GM10847 (cell line): ENCODE data around the gene MGAM2.

Source experiments
- POLR2A ChIP-seq: IDR thresholded peaks from 2 replicates; pipeline ENCODE4 v1.6.1; 2011; ENCODE audit not compliant: insufficient read length; ENCODE audit errors: extremely low read depth

Gene MGAM2

DNA sequence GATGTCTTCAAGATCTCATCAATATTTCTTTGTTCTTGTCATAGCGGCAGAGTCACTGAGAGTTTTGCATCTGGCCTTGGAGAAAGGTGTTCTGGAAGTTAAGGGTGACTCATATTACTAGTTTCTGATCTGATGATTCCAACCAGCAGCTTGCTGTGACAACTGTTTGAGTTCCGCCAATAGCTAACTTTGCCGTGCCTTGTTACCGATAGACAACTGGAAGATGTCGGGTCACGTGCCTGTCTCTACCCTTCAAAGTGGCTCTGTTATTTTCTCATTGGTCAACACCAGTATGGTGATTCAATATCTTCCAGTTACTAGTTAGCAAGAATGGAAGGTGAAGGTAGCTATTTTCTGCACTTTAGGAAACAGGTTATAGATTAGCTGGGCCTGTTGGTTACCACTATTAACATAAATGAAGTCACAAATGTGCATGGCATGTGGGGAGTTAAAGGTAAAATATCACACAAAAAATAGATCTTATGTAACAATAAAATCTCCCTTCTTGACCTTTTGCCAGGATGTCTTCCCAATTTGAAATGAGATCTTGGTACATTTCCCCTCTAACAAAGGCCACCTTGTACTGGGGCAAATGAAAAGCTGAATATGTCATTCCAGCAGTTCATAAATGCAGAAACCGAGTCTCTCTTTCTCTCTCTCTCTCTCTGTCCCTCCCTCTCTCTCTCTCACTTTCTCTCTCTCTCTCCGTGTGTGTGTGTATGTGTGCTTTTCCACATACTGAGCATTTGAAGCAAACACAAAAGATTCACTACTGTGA is 2.6 kb upstream of the MGAM2 start:
- no peak for TF ChIP-seq POLR2A

DNA sequence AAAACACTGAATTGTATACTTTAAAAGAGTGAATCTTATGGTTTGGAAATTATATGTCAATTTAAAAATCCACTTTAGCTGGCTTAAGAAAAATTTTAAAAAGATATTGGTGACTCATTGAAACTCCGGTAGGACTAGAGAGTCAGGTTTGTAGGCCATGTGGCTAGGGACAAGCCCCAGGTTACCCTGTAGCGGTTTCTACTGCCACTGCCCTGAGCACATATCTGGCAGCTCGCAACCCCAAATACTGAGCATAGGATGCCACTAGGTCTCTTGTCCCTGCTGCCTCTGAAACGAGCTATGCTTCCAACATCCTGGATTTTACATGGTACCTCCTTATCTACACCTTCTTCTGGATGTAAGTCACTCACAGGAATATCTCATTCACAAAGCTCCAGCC is 1.4 kb upstream of the MGAM2 start:
- TF ChIP-seq POLR2A = no peak

DNA sequence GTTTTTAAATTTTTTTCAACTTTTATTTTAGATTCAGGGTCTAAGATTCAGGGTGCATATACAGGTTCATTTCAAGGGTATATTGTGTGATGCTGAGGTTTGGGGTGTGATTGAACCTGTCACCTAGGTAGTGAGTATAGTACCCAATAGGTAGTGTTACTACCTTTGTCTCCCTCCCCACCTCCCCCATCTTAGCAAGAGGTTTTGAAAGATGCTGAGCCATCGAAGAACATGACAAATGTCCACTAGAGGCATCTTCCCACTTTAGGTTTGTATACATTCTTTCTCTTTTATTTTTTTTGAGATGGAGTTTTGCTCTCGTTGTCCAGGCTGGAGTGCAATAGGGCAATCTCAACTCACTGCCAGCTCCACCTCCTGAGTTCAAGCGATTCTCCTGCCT is 880 bp upstream of the MGAM2 start:
- TF ChIP-seq POLR2A = no peak

DNA sequence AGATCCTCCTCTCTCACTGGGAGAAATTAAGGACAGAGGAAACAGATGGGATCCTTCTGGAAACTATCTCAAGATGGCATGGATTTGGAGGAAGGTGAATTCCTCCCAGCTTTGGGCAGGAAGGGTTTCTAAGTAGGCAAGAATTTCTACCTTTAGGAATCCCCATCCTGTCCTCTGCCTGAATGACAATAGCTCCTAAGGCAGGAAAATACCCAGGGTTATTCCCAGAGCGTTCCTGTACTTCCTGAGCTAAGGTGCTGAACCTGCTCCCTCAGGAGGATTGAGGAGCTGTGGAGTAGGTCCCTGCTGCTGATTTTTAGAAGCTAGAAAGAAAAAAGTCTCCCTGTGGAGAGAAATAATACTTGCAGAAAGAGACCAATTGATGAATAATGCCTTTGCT is 568 bp downstream of the MGAM2 start:
- no peak for TF ChIP-seq POLR2A

DNA sequence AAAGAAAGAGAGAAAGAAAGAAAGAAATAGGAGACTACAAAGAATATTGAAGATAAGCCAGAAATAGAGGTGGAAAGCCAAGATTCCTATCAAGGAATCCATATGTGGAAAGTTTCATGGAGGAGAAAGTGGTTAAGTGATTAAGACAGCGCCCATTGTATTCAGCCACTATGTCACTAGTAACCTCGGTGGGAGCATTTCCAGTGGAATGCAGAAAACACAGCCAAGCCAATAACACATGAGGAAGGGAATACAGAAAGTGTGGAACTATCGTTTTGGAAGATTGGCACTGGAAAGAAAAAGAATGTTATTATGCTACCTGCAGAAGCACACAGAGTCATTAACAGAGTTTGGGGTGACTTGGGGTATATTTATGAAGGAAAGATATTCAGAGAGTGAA is 2.7 kb downstream of the MGAM2 start:
- no peak for TF ChIP-seq POLR2A

DNA sequence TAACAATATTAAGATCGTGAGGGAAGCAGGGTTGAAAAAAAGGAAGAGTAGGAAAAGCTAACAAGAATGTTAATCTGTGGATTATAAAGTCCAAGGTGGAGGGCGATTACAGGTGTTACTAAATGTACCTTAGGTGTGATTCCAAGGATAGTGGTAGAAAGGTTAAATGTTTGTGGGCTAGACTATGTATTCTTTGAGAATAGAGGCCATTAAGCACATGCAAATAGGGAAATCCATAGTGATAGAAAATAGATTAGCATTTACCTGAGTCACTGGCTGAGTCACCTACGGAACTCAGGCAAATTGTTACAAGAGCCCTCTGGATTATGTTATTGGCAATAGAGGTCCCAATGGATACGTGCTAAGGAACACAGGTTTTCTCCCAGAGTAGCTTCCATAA is 9.0 kb downstream of the MGAM2 start:
- no peak for TF ChIP-seq POLR2A

DNA sequence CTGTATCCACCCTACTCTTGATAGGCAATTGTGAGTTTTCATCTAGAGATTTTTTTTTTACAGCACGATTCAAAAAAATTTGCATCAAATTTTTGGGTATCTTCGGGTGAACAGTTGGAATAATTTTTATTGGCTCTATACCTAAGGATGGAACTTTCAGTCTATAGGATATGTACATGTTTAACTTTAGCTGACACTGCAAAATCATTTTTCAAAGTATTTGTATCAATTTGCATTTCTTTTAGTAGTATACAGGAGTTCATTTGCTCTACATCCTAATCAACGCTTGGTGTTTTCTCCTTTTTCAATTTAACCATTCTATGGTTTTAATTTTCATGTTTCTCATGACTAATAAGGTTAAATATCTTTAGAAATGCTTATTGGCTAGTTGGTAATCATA is 11.7 kb downstream of the MGAM2 start:
- TF ChIP-seq POLR2A = no peak

DNA sequence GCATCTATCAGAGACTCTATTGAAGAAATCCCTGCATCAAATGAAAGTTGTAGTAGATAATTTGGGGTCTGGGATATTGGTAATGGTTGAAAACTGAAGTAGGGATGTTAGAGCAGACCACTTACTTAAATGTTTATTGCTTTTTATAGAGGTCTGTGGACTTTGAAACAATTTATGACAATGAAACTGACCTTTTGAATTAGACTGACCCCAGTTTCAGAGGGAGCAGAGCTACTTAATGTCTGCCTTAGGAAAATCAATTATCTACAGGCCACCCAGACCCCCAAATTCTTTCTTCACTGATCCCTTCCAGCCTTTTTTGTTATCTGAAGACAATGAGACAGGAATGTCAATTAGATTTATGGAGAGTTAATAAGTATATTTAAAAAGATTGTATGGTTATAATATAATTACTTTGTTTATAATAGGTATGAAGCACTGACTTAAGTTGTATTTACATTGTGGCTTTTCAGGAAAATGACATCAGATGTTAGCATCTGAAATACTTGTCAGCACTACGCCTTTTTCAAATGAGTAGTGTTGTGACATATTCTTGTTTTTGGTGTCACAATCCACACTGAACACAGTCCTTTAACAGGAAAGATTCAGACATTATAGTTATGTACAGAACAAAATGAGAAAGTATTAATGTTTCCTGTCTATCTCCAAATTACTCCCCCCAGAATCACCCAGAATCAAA is 13.9 kb downstream of the MGAM2 start:
- TF ChIP-seq POLR2A = no peak

DNA sequence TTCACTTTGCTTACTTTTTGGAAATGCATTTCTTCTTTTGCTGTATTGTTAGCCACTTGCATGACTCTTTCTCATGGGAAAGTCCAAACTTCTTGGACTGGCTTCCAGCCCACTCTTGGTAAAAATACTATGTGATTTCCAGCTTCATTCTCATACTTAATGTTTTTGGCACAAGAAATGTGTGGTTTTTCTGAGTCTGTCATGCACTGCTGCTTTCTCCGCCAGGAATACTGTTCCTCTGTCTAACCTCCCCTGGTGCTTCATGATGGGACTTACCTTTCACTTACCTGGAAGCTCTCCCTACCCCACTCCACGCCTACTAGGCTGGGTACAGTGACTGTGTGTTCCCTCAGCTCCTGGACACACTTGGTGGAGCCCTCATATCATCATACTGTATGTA is 18.7 kb downstream of the MGAM2 start:
- TF ChIP-seq POLR2A = no peak

DNA sequence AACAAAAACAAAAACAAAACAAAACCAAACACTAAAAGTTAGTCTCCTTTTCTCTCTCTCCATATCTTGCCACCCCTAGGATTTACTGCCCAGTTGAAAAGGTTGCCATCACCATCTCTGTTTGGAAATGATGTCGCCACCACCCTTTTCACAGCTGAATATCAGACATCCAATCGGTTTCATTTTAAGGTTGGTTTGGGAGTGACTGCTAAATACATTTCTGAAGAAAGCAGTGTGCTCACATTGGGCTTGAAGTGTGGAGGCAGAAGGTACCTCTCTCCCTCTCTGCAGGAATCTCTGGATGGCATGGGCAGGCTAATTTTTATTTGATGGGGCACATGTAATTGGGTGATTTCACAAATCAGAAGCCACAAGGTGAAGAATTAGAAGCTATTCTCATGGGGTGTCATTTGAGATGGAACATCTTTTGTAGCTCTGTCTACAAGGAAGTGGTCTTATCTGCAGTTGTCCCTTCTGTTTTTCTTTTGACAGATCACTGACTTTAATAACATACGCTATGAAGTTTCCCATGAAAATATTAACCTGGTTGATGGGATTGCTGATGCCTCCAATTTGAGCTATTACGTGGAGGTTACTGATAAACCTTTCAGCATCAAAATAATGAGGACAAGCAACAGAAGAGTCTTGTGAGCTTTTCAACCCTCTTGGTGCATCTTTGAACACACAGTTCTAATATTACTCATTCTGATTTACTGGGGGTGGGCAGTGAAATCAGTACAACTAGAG is 20.1 kb downstream of the MGAM2 start:
- TF ChIP-seq POLR2A = no peak

DNA sequence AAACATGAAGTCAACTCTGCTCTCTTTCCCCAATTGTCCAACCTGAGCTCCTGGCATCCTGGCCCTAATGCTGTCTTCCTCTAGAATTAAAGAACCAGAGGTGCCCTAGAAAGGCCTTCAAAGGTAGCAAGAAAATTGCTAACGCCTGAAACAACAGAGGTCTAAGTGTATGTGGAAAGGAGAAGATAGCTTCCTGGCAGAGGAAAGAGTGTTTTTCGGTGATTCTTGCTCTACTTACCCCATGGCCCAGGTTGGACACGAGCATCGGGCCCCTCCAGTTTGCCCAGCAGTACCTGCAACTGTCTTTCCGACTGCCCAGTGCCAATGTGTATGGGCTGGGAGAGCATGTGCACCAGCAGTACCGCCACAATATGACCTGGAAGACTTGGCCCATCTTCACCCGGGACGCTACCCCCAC is 22.2 kb downstream of the MGAM2 start:
- no peak for TF ChIP-seq POLR2A

DNA sequence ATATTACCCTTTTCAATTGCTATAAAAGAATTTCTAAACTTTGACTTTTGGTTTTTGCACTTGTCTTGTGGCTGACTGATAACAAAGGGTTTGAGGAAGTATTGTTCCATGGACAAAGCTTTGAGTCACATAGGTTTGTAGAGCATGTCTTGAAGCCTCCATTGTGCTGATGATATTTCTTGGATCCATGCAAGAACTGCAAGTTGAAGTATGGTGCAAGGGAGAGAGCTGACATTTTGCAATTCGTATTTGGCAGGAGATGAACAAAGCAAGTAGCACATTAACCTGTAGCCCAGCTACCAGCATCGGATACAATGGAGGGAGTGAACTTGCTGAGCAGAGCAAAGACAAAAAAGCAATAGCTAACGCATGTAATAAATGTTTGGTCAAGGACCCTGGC is 23.4 kb downstream of the MGAM2 start:
- no peak for TF ChIP-seq POLR2A

DNA sequence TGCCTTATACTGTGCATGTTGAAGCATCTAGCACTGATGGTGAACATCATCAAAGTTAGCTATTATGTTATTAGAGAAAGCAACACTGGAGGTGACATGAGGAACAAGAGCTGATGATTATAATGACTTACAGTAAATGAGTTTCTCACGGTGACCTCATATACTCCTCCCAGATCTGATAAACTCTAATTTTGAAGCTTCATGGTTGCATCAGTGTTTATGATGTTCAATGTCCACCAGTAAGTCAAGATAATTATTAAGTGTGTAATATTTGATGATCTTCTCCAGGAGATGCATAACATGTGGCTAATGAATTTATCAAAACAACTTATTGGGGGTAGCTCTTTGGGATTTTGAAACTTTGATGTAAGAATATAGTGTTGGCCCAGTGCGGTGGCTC is 27.5 kb downstream of the MGAM2 start:
- no peak for TF ChIP-seq POLR2A

DNA sequence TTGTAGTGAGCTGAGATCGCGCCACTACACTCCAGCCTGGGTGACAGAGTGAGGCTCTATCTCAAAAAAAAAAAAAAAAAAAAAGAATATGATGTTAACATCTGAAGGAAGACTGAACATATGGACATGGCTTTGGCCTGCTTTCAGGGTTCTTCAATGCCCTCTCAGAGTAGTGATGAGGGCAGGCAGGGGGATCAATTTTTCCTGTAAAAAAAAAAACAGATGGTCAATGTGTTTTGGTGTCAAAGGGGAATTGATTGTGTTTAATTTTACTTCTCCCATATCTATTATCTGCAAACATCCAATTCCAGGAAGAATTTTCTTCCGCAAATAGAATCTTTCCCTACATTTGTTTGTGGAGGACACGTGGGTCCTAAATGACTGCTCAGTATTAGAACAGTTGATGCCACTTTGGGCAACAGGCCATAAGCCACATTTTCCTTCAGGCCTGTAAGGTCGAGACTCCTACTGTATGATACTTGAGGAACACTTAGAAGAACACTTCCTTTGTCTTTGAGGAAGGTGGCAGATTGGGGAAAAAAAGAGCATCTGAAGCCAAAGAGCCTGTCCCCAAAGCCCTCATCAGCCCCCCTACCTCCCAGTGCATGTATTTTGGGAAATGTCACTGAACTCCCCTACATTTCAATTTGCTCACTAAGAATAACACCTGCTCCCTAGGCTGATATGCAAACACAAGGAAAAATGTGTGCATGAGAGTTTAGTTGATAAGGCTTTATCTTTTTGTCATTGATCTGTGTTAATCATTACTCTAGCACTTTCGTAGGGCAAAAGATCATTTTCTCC is 28.3 kb downstream of the MGAM2 start:
- TF ChIP-seq POLR2A = no peak

DNA sequence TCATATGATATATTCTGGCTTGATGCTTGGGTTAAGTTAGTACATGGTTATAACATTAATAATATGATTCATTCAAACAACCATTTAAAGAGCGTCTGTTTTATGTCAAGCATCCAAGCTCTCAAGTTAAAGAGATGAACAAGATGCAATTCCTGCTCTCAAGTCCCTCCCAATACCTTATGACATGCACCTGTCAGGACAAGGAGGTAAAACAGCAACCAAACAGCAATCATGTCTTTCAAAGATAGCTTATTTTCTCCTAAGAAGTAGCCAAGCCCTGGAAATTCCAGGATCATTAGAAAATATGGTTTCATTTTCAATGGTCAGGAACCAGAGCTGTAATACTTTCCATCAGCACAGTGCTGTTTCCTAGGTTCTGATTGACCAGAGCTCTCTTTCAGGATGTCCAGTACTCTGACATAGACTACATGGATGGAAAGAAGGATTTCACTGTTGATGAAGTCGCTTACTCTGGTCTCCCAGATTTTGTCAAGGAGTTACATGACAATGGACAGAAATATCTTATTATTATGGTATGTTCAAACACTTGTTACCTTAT is 29.0 kb downstream of the MGAM2 start:
- TF ChIP-seq POLR2A = no peak
